ENCODE measurements around the gene ADSL. TPM values are rescaled to one million over a fixed set of nuclear protein-coding genes. Genes with fewer than 3 reads are reported as not detected.

ADSL gene
- total and polyA plus RNA-seq, 8 donors = 18.9 to 35.7 (median 25.1) TPM

GRCh38 chr22:40409613-40410113 is 63.4 kb downstream of the ADSL start:
- Histone ChIP-seq H3K27ac (no peak overlapping the region), H3K27me3 (no peaks in the 10 kb centered on the region), H3K36me3 (peaks cover 0 to 69% (median 36%) of the 10 kb centered on the region in 3 donors), H3K4me1 (no peaks in the 10 kb centered on the region), H3K4me3 (no peak overlapping the region), H3K9me3 (no peaks in the 10 kb centered on the region)
- DNase-seq (peak in 1 of 6 donors; percentile 39), FAIRE-seq (no peak), ATAC-seq (no peak)
- 95 to 97% methylated on average over 11 of the region's 11 CpGs for WGBS, 2 donors
- intact Hi-C loops (cut with DNase I) = no loop called here
- no peak for TF ChIP-seq CTCF (IDR thresholded peaks at IDR 0.05)

GRCh38 chr22:40410272-40410671 is 64.0 kb downstream of the ADSL start:
- Histone ChIP-seq H3K27ac (no peak overlapping the region), H3K27me3 (no peaks in the 10 kb centered on the region), H3K36me3 (peaks cover 0 to 63% (median 34%) of the 10 kb centered on the region in 3 donors), H3K4me1 (no peaks in the 10 kb centered on the region), H3K4me3 (no peak overlapping the region), H3K9me3 (no peaks in the 10 kb centered on the region)
- TF ChIP-seq CTCF (IDR thresholded peaks at IDR 0.05) = no peak
- ATAC-seq (peak in 2 of 4 donors; percentile 1 to 24), FAIRE-seq (no peak), DNase-seq (no peak)
- 78 to 79% methylated on average over 8 of the region's 8 CpGs for WGBS, 2 donors
- intact Hi-C loops (cut with DNase I) = no loop called here

GRCh38 chr22:40410731-40411505 is 64.6 kb downstream of the ADSL start:
- peaks cover 0 to 57% (median 28%) of the 10 kb centered on the region in 3 donors for H3K36me3 ChIP-seq
- intact Hi-C loops (cut with DNase I) = no loop called here
- H3K27ac ChIP-seq = no peak overlapping the region
- 91% methylated on average over 13 of the region's 13 CpGs for WGBS, 2 donors
- no peak for FAIRE-seq
- no peaks in the 10 kb centered on the region for H3K27me3 ChIP-seq
- DNase-seq = no peak
- H3K4me3 ChIP-seq = no peak overlapping the region
- TF ChIP-seq CTCF (IDR thresholded peaks at IDR 0.05) = no peak
- H3K9me3 ChIP-seq = no peaks in the 10 kb centered on the region
- ATAC-seq = no peak
- H3K4me1 ChIP-seq = no peaks in the 10 kb centered on the region

GRCh38 chr22:40411506-40411861 is 65.2 kb downstream of the ADSL start:
- Histone ChIP-seq H3K27ac (no peak overlapping the region), H3K27me3 (no peaks in the 10 kb centered on the region), H3K4me3 (no peak overlapping the region), H3K36me3 (peaks cover 0 to 51% (median 22%) of the 10 kb centered on the region in 3 donors), H3K4me1 (no peaks in the 10 kb centered on the region), H3K9me3 (no peaks in the 10 kb centered on the region)
- WGBS, 2 donors = 79 to 82% methylated on average over 7 of the region's 7 CpGs
- FAIRE-seq (no peak), ATAC-seq (peak in 1 of 4 donors; percentile 3), DNase-seq (peak in 1 of 6 donors; percentile 41)
- intact Hi-C loops (cut with DNase I) = no loop called here
- no peak for TF ChIP-seq CTCF (IDR thresholded peaks at IDR 0.05)

- TF ChIP-seq CTCF (IDR thresholded peaks at IDR 0.05) = no peak
- Histone ChIP-seq H3K27me3 (no peaks in the 10 kb centered on the region), H3K36me3 (peaks cover 0 to 41% (median 15%) of the 10 kb centered on the region in 3 donors), H3K9me3 (no peaks in the 10 kb centered on the region), H3K4me1 (no peaks in the 10 kb centered on the region), H3K4me3 (no peak overlapping the region), H3K27ac (no peak overlapping the region)
- 94 to 96% methylated on average over 2 of the region's 2 CpGs for WGBS, 2 donors
- intact Hi-C loops (cut with DNase I) = no loop called here
- no peak for FAIRE-seq
- no peak for DNase-seq
- ATAC-seq = no peak
Observed at GRCh38 chr22:40412441-40412840, 66.1 kb downstream of the ADSL start.

All from pancreas (tissue), 10 donors.